Transverse colon (tissue), 4 donors: ENCODE results near the gene GSK3B.

Experiments
- CTCF ChIP-seq, 5 experiments: fragments of 200-600 bp in 3 of 5; fragments of 450-650 bp in 2 of 5; sonication (generic) in 3 of 5; IDR thresholded peaks; 1 replicate in 2 of 5; 2 replicates in 3 of 5; pipeline ENCODE4 v1.5.1; 2016 to 2017; ENCODE audit warnings: antibody characterized with exemption in 5 of 5, inconsistent platforms in 3 of 5, mild to moderate bottlenecking in 2 of 5, moderate library complexity in 1 of 5
- POLR2AphosphoS5 ChIP-seq, 3 donors: sonication (generic); formaldehyde crosslinking; IDR thresholded peaks; one replicate each; pipeline ENCODE4 v1.6.1; 2016; ENCODE audit warnings: antibody characterized with exemption in 3 of 3

GRCh38 chr3:119913021-119913420 is 181.2 kb downstream of the GSK3B start:
- TF ChIP-seq CTCF (IDR thresholded peaks at IDR 0.05) (no peak), POLR2AphosphoS5 (IDR thresholded peaks at IDR 0.05) (no peak)
